KMS-11 (cell line): ENCODE data around the gene INHA.

Source experiments
- H2AFZ ChIP-seq: fragments of 200-600 bp; sonication (generic); 2 replicates; pipeline ENCODE4 v1.6.1; 2016; ENCODE audit warnings: antibody characterized with exemption, mixed run types, low read depth
- H3K27ac ChIP-seq: fragments of 200-600 bp; sonication (generic); 2 replicates; pipeline ENCODE4 v1.6.1; 2016; ENCODE audit warnings: mild to moderate bottlenecking, mixed run types
- H3K27me3 ChIP-seq: fragments of 200-600 bp; sonication (generic); 2 replicates; pipeline ENCODE4 v1.6.1; 2017; ENCODE audit warnings: mild to moderate bottlenecking, low read depth, mixed run types, moderate library complexity; ENCODE audit not compliant: insufficient read depth
- H3K36me3 ChIP-seq: fragments of 200-600 bp; sonication (generic); 2 replicates; pipeline ENCODE4 v1.6.1; 2017; ENCODE audit warnings: mild to moderate bottlenecking, mixed run types; ENCODE audit not compliant: insufficient read depth
- H3K4me1 ChIP-seq: fragments of 200-600 bp; sonication (generic); 2 replicates; pipeline ENCODE4 v1.6.1; 2016; ENCODE audit warnings: mild to moderate bottlenecking, low read depth, mixed run types; ENCODE audit not compliant: poor library complexity, severe bottlenecking
- H3K4me2 ChIP-seq: fragments of 200-600 bp; sonication (generic); 2 replicates; pipeline ENCODE4 v1.7.0; 2016; ENCODE audit warnings: mild to moderate bottlenecking, mixed run types
- H3K4me3 ChIP-seq: fragments of 200-600 bp; sonication (generic); IDR thresholded peaks from 2 replicates; pipeline ENCODE4 v1.6.1; 2017; ENCODE audit warnings: low read depth, low read length, mixed read lengths; ENCODE audit not compliant: insufficient read depth
- H3K79me2 ChIP-seq: fragments of 200-600 bp; sonication (generic); 2 replicates; pipeline ENCODE4 v1.6.1; 2016; ENCODE audit warnings: low read depth, mixed run types; ENCODE audit not compliant: insufficient read depth
- H3K9ac ChIP-seq: fragments of 200-600 bp; sonication (generic); 2 replicates; pipeline ENCODE4 v1.6.1; 2016; ENCODE audit warnings: mild to moderate bottlenecking, mixed run types
- H4K20me1 ChIP-seq: fragments of 200-600 bp; sonication (generic); 2 replicates; pipeline ENCODE4 v1.6.1; 2016; ENCODE audit warnings: mild to moderate bottlenecking, mixed run types; ENCODE audit not compliant: insufficient read depth
- TF ChIP-seq, protein P1 (sequence below): fragments of 200-600 bp; sonication (generic); conservative IDR thresholded peaks from 2 replicates; pipeline ENCODE4 v1.6.1; 2017; ENCODE audit warnings: low read depth, mild to moderate bottlenecking, antibody characterized with exemption, low read length, moderate library complexity, mixed read lengths

INHA gene

DNA sequence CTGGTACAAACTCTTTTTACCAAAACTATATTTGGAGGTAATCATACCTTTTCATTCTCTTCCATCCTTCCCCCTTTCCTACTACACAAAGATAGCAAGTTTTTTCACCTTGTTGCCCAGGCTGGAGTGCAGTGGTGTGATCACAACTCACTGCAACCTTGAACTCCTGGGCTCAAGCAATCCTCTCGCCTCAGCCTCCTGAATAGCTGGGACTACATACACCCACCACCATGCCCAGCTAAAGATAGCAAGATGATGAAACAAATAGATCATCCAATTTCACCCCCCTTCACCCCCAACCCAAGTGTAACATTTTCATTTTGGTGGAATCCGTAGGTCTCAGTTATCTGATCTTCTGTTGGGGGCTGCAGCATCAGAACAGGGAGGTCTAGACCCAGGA lies 21.0 kb downstream of the INHA start:
- Histone ChIP-seq H3K4me1 (peaks cover 4% of the 10 kb centered on the region), H3K27ac (no peak overlapping the region), H3K9ac (no peak overlapping the region), H3K36me3 (no peaks in the 10 kb centered on the region), H4K20me1 (no peaks in the 10 kb centered on the region), H3K27me3 (no peaks in the 10 kb centered on the region), H3K4me2 (no peak overlapping the region), H2AFZ (no peak overlapping the region), H3K79me2 (no peaks in the 10 kb centered on the region), H3K4me3 (no peak overlapping the region)
- TF ChIP-seq, protein P1, sequence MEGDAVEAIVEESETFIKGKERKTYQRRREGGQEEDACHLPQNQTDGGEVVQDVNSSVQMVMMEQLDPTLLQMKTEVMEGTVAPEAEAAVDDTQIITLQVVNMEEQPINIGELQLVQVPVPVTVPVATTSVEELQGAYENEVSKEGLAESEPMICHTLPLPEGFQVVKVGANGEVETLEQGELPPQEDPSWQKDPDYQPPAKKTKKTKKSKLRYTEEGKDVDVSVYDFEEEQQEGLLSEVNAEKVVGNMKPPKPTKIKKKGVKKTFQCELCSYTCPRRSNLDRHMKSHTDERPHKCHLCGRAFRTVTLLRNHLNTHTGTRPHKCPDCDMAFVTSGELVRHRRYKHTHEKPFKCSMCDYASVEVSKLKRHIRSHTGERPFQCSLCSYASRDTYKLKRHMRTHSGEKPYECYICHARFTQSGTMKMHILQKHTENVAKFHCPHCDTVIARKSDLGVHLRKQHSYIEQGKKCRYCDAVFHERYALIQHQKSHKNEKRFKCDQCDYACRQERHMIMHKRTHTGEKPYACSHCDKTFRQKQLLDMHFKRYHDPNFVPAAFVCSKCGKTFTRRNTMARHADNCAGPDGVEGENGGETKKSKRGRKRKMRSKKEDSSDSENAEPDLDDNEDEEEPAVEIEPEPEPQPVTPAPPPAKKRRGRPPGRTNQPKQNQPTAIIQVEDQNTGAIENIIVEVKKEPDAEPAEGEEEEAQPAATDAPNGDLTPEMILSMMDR = no peak

DNA sequence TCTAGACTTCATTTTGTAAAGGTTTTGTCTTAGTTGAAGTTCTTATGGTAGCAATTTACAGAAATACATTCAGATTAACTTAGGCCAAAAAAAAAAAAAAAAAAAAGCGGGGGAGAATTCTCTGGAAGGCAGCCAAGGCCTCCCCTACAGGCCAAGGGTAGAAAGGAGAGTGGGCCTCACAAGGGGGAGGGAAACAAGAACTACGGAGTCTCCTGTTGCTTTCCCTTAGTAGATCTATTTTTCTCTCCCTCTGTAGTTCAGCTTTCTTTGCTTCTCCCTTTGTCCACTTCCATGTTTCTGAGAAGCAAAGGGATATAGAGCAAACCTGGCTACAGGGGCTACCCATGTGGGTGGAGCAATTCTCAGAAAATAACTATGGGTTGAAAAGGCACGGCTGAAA lies 23.1 kb downstream of the INHA start:
- no peaks in the 10 kb centered on the region for H3K79me2 ChIP-seq
- no peak overlapping the region for H3K4me3 ChIP-seq
- H4K20me1 ChIP-seq = no peaks in the 10 kb centered on the region
- H2AFZ ChIP-seq = no peak overlapping the region
- H3K36me3 ChIP-seq = no peaks in the 10 kb centered on the region
- H3K4me2 ChIP-seq = no peak overlapping the region
- peaks cover 11% of the 10 kb centered on the region for H3K4me1 ChIP-seq
- H3K27me3 ChIP-seq = no peaks in the 10 kb centered on the region
- no peak overlapping the region for H3K27ac ChIP-seq
- TF ChIP-seq, protein P1 = no peak
- no peak overlapping the region for H3K9ac ChIP-seq

DNA sequence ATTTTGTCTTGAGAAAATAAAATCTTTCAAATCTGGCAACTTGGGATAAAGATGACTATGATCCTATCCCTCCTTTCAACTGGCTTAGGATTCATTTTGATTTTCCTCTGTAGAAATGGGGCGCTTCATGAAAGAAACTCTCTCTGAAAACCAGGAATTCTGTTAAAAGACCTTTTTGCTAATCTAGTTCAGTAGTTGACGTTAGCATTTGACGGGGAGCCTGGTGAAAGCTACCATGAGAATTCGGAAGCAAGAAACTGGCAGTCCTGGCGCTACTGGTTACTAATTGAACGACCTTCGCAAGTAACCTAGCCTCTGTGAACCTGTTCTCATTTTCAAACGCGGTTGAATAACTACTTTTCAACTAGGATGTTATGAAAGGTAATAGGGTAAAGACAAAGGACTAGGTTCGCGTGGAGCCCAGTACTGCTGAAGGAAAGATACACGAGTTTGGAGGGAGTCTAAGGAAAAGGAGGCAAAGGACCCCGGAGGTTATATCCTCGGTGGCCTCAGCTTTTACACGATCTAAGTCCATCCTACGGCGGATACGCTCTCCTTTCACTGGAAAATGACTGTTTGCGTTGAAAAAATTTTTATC lies 24.9 kb downstream of the INHA start:
- Histone ChIP-seq H4K20me1 (no peaks in the 10 kb centered on the region), H3K36me3 (no peaks in the 10 kb centered on the region), H3K4me3 (peak overlapping the region; percentile 58), H3K9ac (peak overlapping the region; percentile 38; the same call in 1 of the 2 replicates), H3K27me3 (no peaks in the 10 kb centered on the region), H3K4me2 (peak overlapping the region; percentile 87), H3K79me2 (no peaks in the 10 kb centered on the region), H2AFZ (peak overlapping the region; percentile 92), H3K27ac (peak overlapping the region; percentile 48; the same call in 1 of the 2 replicates), H3K4me1 (peaks cover 11% of the 10 kb centered on the region)
- TF ChIP-seq, protein P1 = no peak

DNA sequence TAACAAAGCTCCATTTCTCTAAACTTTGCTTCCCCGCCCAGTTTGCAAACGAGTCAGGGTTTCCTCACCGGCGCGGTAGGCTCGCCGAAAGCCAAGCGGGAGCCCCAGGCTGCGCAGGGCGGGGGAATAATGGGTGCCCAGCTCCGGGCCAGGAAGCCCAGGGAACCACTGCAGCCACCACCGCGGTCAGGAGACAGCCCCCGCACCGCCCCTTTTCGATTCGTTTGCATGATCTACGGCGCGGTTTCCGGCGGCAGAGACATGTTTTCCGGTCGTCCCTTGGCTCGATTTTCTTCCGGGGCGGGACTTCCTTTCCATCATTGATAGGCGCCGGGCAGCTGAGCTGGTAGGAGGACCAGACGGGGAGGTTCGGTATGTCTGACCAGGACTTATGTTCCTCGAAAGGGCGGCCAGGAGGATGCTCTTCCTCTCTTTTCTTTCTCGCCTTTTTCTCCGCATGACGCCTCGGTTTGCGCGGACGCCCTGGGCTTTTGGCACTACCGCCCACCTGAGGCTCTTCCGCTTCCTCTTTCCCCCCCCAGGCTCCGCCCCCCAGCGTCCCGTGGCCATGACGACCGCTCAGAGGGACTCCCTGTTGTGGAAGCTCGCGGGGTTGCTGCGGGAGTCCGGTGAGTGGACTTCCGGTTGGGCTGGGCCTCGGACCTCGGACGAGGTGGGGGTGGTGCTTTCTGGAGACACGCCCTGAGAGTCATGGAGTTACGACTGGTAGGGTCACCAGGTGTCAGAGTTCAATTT lies 25.6 kb downstream of the INHA start, which contains the start of gene STK11IP:
STK11IP (plus strand) TSS at position 306 of the 756 bp plus-strand sequence; CDS start at position 569, 263 bp downstream.
- peak within 1 kb of the TSS; percentile 87 for H3K4me2 ChIP-seq
- H3K4me1 ChIP-seq = peaks cover 11% of the 10 kb centered on the region
- no peaks in the 10 kb centered on the region for H3K27me3 ChIP-seq
- H3K9ac ChIP-seq = peak within 1 kb of the TSS; percentile 38; the same call in 1 of the 2 replicates
- H3K36me3 ChIP-seq = no peaks in the 10 kb centered on the region
- no peaks in the 10 kb centered on the region for H3K79me2 ChIP-seq
- H3K27ac ChIP-seq = peak within 1 kb of the TSS; percentile 48; the same call in 1 of the 2 replicates
- H3K4me3 ChIP-seq = peak within 1 kb of the TSS; percentile 81
- TF ChIP-seq, protein P1 = no peak
- no peaks in the 10 kb centered on the region for H4K20me1 ChIP-seq
- peak within 1 kb of the TSS; percentile 92 for H2AFZ ChIP-seq
